HG03064 (cell line): ENCODE measurements around the gene FOXP1.
"Not testable (repeated sequence)": the region's sequence is repeated elsewhere in the genome, so short reads cannot be mapped to it uniquely, and the experiment has no call there.

Experiments used
- ATAC-seq: cut with Tn5 transposase; IDR thresholded peaks from one replicate; pipeline ENCODE4 v1.9.1; 2021; ENCODE audit warnings: low read depth; ENCODE audit not compliant: unreplicated experiment

FOXP1 gene

DNA sequence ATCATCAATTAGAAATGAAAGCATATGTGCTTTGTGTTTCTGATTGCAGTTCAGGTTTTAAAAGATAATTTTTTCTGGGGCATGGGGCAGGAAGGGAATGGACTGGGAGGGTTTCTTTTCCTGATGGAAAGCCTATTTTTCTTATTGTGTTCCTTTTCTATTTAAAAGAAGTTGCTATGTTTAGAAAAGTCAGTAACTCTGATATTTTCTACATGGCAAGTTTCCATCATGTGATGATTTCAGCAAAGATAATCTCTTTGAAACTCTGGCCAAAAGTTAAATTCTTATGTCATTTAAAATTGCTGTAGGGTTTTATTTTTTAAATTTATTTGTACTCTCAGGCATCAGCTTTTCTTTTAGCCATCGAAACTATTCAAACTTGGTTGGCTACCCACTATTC is 601.2 kb downstream of the FOXP1 start:
- no peak for ATAC-seq

DNA sequence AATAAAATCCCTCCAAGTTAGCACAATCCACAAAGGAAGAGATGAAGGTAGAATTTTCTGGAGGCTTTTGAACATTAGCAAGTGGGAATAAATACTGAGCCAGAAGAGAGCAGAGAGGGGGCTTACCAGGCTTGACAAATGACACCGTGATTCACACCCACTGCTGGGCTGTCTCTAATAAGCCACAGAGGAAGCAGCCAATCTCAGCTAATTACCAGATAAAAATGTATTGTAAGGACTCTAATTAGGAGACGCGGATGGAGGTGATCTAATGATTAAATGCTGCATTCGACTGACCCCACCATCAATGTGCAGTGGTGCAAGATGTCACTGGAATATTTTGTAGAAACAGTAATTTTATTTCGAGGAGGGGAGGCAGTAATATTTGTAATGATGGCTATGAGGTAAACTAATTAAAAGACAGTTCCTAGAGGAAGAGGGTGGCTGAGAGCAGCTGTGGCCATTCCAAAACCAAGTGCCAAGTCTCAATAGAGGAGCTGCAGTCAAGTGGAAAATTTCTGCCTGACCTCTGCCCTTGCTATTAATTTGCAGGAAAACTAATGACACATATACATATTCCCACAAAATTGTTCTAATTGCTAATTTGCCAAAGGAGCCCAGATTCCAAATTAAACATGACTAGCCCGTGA is 602.2 kb downstream of the FOXP1 start:
- ATAC-seq: no peak

DNA sequence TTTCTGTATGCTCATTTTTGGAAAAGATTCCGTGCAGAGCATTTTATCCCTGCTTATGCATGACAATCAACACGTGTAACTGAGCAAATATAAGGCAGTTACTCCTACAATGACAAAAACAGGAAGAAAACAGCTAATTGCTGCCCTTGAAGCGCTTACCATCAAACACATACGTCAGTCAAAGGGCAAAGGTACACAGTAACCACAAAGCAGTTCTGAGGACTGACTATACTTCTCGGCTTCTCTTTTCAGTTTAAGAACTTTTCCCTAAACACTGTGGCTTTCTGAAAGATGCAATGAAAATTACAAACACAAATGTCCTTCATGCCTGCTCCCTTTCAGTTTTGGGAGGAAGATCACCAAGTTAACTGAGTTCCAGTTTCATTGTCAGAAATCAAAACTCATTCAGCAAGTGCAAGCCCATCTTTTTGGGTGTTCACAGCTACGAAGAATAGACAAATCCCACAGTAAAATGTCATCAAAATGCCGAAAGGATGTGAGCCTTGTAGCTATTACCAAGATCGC is 602.8 kb downstream of the FOXP1 start:
- no peak for ATAC-seq

DNA sequence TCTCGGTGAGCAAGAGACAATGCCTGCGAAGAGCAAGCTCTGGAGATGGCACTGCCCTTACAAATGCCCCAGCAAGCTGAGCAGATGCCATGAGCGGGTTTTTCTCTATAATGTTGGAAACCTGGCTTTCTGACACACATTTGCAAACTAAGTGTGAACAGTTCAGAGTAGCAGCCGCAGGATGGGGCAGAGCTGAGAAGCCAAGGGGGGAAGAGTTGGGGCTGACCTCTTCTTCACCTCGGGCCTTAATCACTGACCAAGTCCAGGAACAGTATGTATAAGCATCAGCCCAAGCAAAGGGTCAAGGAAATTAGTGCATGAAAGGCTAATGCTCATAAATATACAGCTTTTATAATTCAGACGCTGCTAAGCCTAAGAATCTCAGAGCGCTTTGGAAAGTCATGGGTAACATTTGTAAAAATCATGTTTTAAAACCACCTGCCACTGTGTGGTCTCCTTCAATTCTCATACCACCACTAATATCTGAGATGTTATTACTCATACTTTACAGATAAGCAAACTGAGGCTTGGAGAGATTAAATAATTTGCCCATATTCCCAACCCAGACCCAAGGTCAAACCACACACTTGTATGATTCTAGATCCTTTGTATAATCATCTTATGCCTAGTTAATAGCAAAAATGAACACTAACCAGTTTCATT is 603.4 kb downstream of the FOXP1 start:
- no peak for ATAC-seq

DNA sequence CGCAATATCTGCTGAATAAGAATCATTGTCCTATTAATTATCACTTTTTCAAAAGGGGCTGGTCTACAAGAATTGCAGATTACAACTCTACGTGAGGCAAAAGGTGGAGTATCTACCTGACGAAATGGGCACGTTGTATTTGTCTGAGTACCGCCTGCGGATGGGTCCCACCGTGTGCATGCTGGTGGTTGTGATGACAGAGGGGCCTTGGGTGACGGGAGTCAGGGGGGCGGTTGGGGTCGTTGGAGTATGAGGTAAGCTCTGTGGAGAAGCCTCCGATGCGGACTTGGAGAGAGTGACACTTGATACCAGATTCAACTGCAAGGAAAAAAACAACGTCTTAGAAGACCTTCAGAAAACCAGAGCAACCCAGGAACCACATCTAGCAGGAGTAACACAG is 605.8 kb downstream of the FOXP1 start:
- ATAC-seq: no peak

DNA sequence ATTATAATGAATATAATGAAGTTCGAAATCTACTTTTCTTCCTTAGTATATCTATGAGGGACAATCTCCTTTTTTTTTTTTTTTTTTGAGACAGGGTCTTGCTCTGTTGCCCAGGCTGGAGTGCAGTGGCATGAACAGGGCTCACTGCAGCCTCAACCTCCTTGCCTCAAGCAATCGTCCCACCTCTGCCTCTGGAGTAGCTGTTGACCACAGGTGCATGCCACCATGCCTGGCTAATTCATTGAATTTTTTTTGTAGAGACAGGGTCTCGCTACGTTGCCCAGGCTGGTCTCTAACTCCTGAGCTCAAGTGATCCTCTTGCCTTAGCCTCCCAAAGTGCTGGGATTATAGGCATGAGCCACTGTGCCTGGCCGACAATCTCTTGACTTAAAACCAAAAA is 607.5 kb downstream of the FOXP1 start:
- not testable (repeated sequence) for ATAC-seq

DNA sequence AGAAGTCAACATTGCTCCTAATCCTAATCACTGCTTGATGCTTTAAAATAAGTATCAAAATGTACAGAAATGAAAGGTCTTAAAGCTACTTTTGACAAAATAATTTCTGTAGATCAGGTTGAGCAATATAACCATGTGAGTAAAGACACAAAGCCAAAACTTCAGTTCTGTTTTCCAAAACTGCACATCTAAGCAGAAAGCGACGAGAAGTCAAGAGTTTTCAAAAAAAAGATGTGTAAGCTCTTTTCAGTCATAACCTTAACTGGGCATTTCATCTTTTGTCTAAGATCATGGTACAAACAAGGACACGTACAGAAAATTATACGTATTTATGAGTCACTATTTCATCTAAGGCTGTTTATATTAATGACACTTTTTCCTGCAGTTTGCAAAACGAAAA is 608.8 kb downstream of the FOXP1 start:
- ATAC-seq: no peak

DNA sequence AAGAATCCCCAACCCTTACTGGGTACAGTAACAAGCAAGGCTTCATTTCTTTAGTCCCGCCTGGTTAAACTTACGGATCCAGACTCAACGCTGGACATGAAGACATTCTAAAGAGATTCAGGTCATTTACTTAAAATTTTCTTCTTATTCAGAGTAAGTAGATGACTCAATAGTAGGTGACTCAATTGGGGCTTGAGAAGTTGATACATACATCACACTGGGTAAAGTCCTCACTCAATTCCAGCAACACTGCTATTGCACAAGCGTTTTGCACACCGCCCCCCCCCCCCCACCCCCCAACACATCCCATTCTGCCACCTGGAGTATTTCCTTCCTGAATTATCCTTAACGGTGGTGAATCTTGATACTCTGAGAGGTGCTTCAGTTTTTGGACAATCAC is 610.0 kb downstream of the FOXP1 start:
- no peak for ATAC-seq

DNA sequence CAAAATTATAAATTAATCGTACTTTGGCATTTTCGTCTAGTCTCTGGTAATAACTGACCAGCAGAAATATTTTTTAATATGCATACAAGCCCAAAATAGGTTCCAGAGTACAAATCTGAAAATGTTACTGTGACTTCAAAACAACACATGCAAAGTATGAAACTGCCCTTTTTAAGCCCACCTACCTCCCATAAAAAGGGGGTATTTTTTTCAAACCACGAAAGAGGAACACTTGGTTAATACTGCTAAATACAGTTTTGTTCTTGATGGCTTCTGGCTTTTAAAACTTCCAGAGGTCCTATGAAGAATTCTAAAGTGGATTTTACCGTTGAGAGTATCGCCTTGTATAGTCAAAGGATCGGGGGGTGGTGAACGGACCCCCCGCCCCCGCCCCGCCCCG is 610.7 kb downstream of the FOXP1 start:
- no peak for ATAC-seq

DNA sequence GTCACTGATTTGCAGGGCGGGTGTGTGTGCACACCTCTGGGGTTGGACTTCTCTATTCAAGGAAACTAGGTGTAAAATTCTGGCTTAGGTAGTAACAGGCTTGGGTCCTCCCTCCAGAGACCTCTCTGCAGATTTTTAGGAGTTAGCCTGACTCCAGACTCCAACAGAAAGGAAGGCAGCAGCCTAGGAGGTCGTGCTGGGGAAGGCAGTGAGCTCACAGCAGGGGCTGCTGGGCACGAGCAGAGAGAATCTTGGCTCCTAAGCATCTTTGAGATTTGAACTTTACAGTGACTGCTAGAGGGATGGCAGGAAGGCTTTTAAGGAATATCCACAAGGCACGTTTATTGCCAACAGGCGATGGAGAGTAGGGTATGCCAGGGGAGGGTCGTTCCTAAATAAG is 612.6 kb downstream of the FOXP1 start:
- no peak for ATAC-seq

DNA sequence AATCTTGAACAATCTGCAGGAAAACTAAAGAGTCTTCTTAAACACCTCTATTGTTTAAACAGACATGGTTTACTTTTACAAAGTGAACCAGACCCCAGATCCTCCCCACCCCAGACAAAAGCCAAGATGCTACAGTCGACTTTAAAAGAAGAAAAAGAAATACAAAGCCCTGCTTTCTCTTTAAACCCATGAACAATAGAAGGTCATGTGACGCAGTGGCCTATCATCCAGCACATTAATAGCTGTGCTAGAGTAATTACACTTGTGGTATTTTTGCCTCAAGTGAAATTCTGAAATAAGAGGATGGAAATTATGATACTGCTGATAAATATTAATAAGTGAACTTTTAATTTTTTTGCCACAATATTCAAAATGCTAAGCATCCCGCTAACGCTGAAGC is 613.4 kb downstream of the FOXP1 start:
- ATAC-seq: no peak

DNA sequence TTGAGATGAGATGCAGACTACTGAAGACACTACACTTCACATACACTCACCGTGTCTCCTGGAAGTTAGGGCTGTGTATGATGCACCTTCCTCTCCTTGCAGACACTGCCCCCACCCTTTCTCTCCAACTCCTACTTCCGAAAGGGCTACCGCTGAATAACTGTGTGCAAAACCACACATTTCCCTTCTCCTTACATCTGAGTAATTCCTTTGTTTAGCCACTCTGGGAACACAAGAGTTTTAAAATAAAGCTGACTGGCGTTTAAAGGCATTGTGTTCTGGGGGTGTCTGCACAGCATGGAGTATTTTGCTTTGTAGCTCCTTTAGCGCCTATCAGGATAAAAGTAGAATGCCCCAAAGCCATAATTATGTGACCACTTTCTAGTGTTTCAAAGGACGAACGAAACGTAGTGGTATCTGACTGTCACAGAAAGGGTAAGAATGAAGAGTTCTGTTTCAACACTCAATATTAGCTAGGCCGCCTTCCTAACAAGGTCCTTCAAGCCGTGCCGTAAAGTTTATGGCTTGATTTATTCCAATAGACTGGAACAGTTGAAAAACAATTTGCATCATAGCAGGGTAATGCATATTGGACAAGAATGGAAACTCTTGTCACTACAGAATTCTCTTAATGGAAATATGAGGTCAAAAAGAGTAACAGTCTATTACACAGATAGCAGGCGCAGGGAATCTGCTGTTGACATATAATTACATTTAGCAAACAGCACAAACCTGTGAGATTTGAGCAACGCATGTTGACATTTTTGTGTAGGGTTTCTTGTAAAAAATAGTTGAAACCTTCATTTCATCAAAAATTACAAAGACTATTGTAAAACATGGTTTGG is 619.9 kb downstream of the FOXP1 start:
- ATAC-seq: no peak

DNA sequence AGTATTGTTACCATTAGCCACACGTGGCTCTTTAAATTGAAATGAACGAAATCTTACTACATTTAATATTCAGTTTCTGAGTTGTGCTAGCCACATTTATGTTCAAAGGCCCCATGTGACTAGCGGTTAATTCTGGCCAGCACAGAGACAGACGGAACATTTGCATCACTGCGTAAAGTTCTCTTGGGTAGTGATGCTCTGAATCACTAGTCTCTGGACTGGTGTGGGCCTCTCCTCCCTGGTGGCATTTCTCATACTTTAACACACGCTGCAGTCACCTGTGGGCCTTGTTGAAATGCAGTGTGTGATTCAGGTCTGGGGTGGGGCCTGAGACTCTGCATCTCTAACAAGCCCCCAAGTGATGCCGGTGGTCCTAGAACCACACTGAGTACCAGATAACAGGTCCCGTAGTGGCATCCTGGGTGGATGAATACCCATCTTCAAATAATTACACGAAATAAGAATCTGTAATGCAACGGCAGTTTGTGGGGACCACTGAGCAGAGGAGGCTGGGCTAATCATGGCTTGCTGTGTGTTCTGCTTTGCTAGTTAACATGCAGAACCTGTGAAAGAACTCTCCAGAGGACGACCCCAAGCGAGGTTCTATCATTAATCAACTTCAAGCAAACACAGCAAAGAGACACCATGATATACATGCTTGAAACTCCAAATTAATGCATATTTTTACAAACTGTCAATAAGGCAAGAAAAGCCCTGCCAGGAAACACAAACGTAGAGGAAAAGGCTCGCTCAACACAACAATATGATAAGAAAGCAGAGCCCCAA is 623.8 kb downstream of the FOXP1 start:
- ATAC-seq: no peak

DNA sequence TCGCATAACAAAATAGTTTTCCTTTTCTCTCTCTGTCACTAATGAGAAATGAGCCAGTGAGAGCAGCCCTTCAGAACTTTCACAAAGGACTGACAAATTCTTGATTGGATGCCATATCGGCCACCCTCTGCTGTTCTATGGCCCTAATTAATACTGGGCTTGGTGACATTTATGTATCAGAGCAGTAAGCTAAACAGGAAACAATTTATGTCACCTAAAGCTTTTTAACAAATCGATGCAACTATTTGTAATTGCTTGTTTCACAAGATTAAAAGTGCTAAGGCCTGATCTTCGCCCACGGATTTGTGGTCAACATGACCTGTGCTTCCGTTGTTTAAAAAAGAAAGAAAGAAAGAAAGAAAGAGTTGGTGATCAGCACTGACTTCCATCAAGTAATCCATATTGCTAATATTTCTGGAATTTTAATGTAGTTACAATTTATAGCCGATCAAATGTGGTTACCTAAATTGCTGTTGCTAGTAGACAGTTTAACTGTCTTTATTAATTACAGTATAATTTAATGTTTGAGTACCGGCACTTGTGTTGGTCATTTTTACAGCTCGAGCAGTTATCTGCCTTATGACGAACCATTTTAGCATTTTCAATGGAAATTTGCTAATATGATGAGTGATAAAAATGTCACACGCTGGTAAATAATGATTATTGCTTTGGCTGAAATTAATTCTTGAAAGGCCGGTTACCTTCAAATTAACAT is 631.3 kb downstream of the FOXP1 start:
- ATAC-seq: no peak

DNA sequence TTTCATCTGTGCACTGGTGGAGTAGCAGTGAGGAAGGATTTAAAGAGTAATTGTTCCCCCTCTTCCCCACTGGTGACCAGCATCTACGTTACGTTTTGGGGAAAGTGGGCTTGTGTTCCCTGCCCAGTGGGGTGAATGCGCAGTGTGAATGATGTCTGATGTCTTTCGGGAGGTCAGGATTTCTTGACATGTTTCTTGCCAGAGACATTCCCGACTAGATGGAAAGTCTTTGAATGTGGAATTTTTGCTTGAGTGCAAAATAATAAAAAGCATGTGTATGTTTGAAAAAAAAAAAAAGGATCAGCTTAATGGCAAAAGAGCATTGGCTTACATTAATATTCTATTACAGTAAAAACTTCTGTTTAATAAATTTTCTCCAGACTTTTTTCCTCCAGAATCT is 632.2 kb downstream of the FOXP1 start:
- no peak for ATAC-seq

DNA sequence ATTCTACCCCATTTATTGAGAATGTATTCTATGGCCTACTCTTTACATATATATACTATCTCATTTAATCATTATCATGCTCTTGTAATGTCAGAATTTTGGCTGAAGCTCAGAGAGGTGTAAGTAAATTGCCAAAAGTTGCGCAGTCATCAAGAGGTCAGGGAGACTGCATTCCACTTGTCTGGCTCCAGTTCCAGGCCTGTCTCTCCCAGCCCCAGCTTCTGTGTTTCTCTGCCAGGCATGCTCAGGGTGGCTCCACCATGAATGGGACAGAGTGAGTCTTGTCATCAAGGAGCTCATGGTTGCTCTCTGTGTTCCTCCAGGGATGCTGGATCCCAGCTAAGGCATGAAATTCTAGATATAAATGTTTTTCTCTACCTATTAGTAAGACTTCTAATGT is 635.9 kb downstream of the FOXP1 start:
- ATAC-seq: no peak

DNA sequence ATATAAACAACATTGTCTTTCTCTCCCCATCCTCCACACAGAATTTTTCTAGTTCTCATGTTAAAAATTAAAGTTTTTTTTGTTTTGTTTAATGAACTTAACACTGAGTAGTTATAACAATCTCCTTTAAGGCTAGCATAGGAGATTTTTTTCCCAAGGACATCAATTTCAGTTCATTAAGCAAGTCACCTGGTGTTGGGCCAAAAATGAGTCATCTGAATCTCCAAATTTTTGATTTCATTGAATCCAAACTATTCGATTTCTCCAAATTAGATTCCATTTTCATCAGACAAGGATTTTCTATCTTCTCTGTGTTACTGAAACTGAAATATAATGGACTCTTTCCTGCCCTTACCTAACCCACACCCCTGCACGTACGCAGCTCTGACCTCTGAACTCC is 639.6 kb downstream of the FOXP1 start:
- ATAC-seq: no peak

DNA sequence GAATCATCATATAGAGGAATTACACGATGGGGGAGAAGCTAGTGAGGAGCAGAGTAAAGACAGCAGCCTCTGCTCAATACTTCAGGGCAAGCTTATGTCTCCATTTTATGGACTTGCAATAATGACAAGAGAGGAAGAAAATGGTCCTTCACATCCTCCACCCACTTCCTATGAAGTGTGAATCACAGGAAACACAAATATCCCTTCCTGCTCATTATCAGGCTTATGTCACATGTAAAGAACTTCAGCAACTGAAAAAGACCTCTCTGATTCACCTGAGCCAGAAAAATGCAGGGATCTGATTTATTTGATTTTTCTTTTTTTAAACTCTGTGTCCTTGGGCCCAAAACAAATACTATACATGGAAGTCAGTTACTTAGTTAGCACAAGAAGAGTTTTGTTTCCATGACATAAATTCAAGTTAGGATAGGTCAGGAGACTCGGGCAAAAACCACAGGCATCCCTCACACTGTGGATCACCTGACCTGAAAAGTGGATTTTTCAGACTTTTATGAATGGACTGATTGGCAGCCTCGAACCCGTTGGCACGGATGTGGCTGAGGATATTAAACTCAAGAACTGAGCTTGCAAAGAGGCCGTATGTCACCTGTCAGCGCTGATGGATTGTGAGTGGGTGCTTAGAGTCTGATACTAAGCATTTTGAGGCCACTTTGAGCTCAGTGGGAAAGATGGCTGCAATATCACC is 650.3 kb downstream of the FOXP1 start:
- no peak for ATAC-seq

DNA sequence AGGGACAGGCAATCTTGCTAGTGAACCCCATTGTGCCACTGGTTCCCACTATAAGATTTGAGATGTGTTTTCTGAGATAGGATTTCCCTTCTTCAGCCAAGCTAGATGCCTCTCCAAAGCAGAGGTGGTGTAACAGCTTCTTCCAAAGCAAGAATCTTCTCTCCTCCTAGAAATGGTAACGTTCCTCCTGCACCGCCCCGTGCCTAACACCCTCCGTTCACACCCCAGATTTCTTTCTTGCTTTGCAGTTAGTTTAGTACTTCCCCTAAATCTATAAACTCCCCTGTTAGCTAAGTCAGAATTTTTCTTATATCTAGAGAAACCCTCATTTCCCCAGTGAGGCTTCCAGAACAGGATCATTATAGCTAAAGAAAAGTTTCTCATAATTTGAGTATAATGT is 653.5 kb downstream of the FOXP1 start:
- ATAC-seq: no peak

DNA sequence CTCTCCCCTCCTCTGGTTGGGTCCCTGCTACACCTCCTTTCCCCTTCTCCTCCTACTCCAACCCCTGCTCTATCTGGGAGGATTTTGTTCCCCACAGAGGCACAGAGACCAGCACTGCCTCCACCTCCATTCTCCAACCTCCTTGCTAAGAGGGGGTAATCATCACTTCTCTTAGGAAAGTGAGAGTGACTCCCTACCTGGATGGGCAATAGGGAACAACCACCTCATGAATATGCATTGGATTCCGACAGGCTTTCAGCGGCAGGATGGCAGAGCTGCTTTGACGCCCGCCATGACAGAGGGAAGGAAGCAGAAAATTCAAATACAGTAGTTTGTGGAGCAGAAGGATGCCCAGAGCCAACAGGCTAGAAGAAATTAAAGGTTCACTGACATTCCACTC is 656.3 kb downstream of the FOXP1 start:
- ATAC-seq: no peak
